Lower lobe of right lung (tissue), 2 donors: ENCODE results near the gene DNMT3B. TPM values are rescaled to one million over a fixed set of nuclear protein-coding genes. Genes with fewer than 3 reads are reported as not detected.

Source experiments
- ATAC-seq, 2 donors: fragments of 200-7000 bp; cut with Tn5 transposase; one replicate each; pipeline ENCODE4 v1.9.1; 2020 to 2022; ENCODE audit warnings: mild to moderate bottlenecking in 2 of 2, moderate library complexity in 2 of 2
- DNase-seq: peaks from one replicate; pipeline ENCODE4 v3.0.0-alpha.2; 2020
- H3K27ac ChIP-seq: fragments of 200-600 bp; one replicate; pipeline ENCODE4 v1.8.0; 2022
- H3K27me3 ChIP-seq: fragments of 200-600 bp; one replicate; pipeline ENCODE4 v1.8.0; 2022; ENCODE audit warnings: low read depth
- H3K36me3 ChIP-seq: fragments of 200-600 bp; one replicate; pipeline ENCODE4 v1.8.0; 2022; ENCODE audit warnings: mild to moderate bottlenecking
- H3K4me1 ChIP-seq: fragments of 200-600 bp; one replicate; pipeline ENCODE4 v1.8.0; 2022
- H3K4me3 ChIP-seq: fragments of 200-600 bp; one replicate; pipeline ENCODE4 v1.8.0; 2022; ENCODE audit warnings: mild to moderate bottlenecking
- H3K9me3 ChIP-seq: fragments of 200-600 bp; one replicate; pipeline ENCODE4 v1.8.0; 2022
- intact Hi-C: fragments of 100-400 bp; cut with DNase I; formaldehyde crosslinking; loops from one replicate; pipeline ENCODE4 v1.11.0; 2022
- total RNA-seq: library from RNA; stranded (reverse); fragmentation: NEBNext Ultra II Directional; extraction: Animal tissue kit (Norgen Biotek cat#: 25700); gene quantifications from one replicate; pipeline ENCODE4 v1.2.1, GENCODE V29; 2021
- TF ChIP-seq, protein P1 (sequence below): fragments of 200-600 bp; IDR thresholded peaks from one replicate; pipeline ENCODE4 v1.8.0; 2022; ENCODE audit warnings: antibody characterized with exemption, mild to moderate bottlenecking
- donor health status: DM: no; HTN: yes; CAD: no; lungs with severe emphysema.

Gene DNMT3B
- total RNA-seq, 1 donor from 2014 or later = 1.1 TPM

- DNase-seq (no peak), ATAC-seq (peak; percentile 34 to 51)
- Histone ChIP-seq H3K27ac (peak overlapping the region; percentile 64), H3K9me3 (no peaks in the 10 kb centered on the region), H3K36me3 (no peaks in the 10 kb centered on the region), H3K27me3 (no peaks in the 10 kb centered on the region), H3K4me1 (peaks cover 8% of the 10 kb centered on the region), H3K4me3 (no peak overlapping the region)
- TF ChIP-seq, protein P1, sequence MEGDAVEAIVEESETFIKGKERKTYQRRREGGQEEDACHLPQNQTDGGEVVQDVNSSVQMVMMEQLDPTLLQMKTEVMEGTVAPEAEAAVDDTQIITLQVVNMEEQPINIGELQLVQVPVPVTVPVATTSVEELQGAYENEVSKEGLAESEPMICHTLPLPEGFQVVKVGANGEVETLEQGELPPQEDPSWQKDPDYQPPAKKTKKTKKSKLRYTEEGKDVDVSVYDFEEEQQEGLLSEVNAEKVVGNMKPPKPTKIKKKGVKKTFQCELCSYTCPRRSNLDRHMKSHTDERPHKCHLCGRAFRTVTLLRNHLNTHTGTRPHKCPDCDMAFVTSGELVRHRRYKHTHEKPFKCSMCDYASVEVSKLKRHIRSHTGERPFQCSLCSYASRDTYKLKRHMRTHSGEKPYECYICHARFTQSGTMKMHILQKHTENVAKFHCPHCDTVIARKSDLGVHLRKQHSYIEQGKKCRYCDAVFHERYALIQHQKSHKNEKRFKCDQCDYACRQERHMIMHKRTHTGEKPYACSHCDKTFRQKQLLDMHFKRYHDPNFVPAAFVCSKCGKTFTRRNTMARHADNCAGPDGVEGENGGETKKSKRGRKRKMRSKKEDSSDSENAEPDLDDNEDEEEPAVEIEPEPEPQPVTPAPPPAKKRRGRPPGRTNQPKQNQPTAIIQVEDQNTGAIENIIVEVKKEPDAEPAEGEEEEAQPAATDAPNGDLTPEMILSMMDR = no peak
- intact Hi-C loops = no loop called here
Measured at GRCh38 chr20:32737371-32738223, 24.6 kb upstream of the DNMT3B start.

- ATAC-seq = no peak
- DNase-seq = no peak
- Histone ChIP-seq H3K9me3 (no peaks in the 10 kb centered on the region), H3K4me1 (peaks cover 16% of the 10 kb centered on the region), H3K27ac (no peak overlapping the region), H3K4me3 (no peak overlapping the region), H3K36me3 (no peaks in the 10 kb centered on the region), H3K27me3 (no peaks in the 10 kb centered on the region)
- TF ChIP-seq, protein P1 = no peak
- intact Hi-C loops = no loop called here
Measured at GRCh38 chr20:32741151-32741550, 21.0 kb upstream of the DNMT3B start.

DNA sequence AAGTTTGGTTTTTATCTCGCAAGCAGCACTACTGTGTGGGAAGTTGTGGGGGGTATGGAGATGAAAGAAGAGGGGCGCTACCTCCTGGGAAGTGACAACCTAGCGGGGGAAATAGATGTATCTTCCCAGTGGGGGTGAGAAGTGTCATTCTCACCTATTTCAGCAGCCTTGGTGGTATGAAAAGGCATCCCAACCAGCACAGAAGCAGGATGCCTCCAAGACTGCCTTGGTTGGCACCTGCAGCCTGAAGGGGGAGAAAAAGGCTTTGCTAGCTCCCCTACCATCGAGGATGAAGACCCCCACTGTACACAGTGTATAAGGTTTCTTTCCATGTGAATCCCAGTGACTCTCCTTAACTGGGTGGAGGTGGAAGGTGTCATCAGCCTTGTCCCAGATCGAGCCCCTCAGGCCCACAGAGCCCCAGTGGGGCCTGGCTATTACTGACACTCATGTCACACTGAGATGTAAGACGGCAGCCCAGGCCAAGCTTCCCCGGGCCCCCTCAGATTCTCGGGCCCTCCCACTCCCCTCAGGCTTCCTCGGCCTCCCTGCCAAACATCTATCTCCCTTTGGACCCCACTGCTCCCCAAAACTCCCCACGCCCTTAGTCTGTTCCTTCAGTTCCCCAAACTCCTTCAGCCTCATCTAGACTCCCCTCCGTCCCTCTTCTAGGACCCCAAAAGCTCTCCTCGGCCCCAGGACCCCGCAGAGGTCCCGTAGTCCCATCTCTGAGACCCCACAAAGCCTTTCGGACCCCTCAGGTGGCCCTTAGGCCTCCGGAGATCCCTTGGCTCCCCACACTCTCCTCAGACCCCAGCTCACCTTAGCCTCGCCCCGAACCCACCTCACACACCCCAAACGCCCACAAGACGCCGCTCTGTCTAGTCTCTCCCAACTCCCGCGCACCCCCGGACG, 19.6 kb upstream of the DNMT3B start:
- Histone ChIP-seq H3K27ac (peak overlapping the region; percentile 86), H3K36me3 (no peaks in the 10 kb centered on the region), H3K4me1 (peaks cover 13% of the 10 kb centered on the region), H3K27me3 (no peaks in the 10 kb centered on the region), H3K9me3 (no peaks in the 10 kb centered on the region), H3K4me3 (peak overlapping the region; percentile 74)
- TF ChIP-seq, protein P1 = no peak
- ATAC-seq (peak; percentile 3 to 46), DNase-seq (no peak)
- intact Hi-C loops = no loop called here

GRCh38 chr20:32743237-32744112, 18.7 kb upstream of the DNMT3B start, which contains the start of gene COMMD7:
COMMD7 (minus strand) TSS chr20:32743467; CDS start chr20:32743391, 76 bp downstream.
- peak; percentile 93 to 95 for ATAC-seq
- H3K27ac ChIP-seq = peak within 1 kb of the TSS; percentile 86
- no peaks in the 10 kb centered on the region for H3K27me3 ChIP-seq
- peak; percentile 82 for DNase-seq
- intact Hi-C loops = no loop called here
- H3K4me1 ChIP-seq = peaks cover 12% of the 10 kb centered on the region
- TF ChIP-seq, protein P1 = no peak
- H3K9me3 ChIP-seq = no peaks in the 10 kb centered on the region
- no peaks in the 10 kb centered on the region for H3K36me3 ChIP-seq
- peak within 1 kb of the TSS; percentile 74 for H3K4me3 ChIP-seq
